Thyroid gland (tissue), 4 donors: ENCODE data around the gene ZNF770.

ENCODE experiments used
- CTCF ChIP-seq, 6 experiments: fragments of 200-600 bp in 3 of 6; fragments of 450-650 bp in 3 of 6; sonication (generic) in 3 of 6; IDR thresholded peaks; one replicate each; pipeline ENCODE4 v1.5.1; 2016 to 2019; ENCODE audit warnings: antibody characterized with exemption in 6 of 6, mild to moderate bottlenecking in 2 of 6, inconsistent platforms in 1 of 6, moderate library complexity in 1 of 6
- POLR2A ChIP-seq, 2 donors: fragments of 450-650 bp; IDR thresholded peaks; one replicate each; pipeline ENCODE4 v1.6.1; 2017; ENCODE audit warnings: antibody characterized with exemption in 2 of 2, mild to moderate bottlenecking in 2 of 2, moderate library complexity in 1 of 2

- TF ChIP-seq CTCF (IDR thresholded peaks at IDR 0.05) (no peak), POLR2A (IDR thresholded peaks at IDR 0.05) (no peak)
Observed at GRCh38 chr15:35000511-35000910, 12.4 kb upstream of the ZNF770 start.
